Hepatic stellate cell (primary cell): Measurements from ENCODE around the gene WDR33.

Source experiments
- DNase-seq: peaks from one replicate; pipeline ENCODE4 v3.0.0; 2011; ENCODE audit warnings: low spot score

WDR33 gene

DNA sequence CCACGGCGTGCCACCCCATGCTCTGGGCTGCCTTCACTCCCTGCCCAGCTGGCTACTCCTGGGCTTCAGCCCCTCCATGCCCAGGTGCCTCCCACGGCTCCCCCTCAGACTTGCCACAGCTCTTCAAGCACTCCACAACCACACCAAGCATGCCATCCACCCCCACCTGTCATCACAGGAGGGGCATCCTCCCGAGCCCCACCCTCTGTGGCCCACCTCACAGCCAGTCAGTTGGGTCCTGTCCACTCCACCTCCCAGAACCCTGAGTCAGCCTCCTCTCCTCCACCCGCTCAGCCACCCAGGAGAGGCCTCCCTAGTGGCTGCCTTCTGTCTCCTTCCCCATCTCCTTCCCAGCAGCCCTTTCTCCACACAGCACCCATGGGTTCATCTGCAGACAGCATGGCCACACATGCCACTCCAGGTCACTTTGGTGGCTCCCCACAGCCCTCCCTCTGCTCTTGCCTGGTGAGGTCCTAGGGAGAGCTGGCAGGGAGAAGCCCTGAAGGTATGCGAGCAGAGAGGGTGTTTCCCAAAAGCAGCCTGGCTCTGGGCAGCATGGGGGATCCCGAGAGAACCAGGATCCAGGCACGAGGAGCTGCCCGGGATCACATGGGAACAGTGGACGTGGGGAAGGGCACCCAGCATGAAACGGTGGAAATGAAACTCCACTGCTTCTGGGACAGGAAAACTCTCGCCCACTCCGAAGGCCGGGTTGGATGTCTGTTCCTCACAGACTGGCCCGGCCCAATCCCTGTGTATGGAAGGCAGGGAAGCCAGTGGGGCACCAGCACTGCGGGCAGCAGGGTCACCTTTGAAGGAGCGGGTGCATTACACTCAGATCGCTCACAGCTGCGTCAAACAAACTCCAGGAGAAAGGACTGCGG lies 138.4 kb downstream of the WDR33 start:
- no peak for DNase-seq

DNA sequence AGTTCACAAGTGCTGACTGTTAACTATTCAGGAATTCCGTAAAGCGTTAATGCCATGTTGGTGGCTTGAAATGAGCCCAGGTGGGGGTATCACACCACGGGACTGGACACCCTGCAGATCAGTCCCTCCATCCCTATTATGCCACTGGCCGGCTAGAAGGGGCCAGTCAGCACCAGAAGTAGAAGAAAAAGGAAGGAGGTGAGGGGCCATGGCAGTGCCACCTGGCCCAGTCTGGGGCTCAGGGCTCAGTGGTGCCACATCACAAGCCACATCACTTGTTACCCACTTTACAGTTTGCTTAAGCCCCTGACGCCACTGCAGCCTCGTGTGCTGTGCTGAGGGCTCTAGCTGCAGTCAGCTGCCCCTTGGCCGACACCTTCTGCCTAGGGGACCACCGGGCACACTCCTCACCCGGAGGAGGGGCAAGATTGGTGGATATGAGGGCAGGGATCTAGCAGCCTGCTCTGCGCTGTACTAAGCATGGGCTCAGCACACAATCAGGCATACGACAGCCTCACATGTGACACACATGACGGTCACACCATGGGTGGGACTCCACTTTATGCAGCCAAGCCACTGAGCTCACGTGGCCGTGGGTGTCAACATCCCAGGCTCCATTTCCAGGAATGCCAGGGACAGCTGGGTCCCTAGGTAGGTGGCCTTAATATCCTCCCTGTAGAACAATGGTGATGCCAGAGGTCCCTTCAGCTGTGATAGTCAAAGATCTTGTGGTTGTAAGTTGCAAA lies 139.2 kb downstream of the WDR33 start:
- DNase-seq, result no peak

GRCh38 chr2:127670957-127671290 lies 140.0 kb downstream of the WDR33 start:
- no peak for DNase-seq

- DNase-seq, result no peak
These were observed 140.7 kb downstream of the WDR33 start for GRCh38 chr2:127670055-127670956.

- DNase-seq, result no peak
These were observed 141.9 kb downstream of the WDR33 start for GRCh38 chr2:127669056-127669455.

DNA sequence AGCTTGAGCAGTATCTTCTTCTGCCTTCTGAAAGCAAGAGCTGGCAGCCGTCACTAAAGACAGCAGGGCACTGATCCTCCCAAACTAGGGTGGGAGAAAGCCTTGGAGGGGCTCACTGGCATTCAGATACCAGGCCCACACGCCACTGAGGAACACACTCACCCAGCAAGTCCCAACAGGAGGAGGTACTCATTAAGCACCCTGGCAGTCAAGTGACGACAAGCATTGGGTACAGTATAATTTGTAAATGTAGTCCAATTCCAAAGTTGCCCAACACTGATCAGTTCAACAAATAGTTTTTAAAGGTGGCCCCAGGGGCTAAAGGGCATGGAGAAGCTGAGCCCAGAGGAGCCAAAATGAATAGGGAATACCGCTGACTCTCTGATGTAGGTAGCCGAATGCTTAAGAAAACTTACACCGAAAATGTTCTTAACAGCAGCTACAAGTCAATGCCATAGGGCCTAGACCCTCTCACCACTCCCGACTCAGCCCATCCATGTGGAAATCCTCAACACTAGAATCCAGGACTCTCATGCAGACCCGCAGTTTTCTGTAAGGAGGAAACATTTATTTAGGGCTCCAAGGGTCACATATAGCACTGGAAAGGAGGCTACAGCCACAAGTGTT lies 145.6 kb downstream of the WDR33 start:
- DNase-seq, result no peak

DNA sequence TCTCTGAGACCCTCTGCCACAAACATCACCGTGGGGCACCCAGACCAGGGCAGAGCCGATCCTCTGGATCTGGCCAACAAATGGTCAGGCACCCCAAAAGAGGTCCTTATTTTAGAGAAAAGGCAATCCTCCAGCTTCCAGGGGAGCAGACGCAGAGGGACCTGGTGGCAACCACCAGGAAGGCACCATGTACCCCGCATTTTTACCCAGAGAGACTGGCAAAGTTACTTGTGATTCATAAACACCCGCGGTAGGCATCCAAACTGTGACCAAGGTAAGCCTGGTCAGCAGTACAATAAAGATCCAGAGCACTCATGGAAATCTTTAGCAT lies 146.1 kb downstream of the WDR33 start:
- no peak for DNase-seq

- no peak for DNase-seq
These were observed 146.7 kb downstream of the WDR33 start for GRCh38 chr2:127664065-127664894.

DNA sequence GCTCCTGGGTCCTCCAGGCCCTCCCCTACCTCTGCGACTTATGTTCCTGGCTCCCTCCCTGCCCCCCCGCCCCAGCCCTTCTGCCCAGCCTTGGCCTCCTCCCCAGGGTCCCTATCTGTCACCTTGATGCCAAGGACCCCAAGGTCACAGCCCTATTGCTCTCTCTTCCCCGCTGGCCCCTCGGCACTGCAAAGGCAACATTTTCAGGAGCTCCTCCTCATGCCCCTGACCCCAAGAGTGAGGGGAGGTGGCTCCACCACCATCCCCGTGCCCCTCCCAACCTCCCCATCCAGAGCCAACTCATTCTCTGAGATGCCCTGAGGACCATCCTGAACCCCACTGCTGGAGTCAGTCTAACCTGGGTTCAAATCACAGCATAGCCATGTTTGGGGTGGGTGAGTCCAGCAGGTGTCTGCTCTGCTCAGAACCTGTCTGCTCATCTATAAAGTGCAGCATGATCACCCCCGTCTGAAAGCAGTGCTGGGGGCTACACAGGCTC lies 147.4 kb downstream of the WDR33 start:
- no peak for DNase-seq

DNA sequence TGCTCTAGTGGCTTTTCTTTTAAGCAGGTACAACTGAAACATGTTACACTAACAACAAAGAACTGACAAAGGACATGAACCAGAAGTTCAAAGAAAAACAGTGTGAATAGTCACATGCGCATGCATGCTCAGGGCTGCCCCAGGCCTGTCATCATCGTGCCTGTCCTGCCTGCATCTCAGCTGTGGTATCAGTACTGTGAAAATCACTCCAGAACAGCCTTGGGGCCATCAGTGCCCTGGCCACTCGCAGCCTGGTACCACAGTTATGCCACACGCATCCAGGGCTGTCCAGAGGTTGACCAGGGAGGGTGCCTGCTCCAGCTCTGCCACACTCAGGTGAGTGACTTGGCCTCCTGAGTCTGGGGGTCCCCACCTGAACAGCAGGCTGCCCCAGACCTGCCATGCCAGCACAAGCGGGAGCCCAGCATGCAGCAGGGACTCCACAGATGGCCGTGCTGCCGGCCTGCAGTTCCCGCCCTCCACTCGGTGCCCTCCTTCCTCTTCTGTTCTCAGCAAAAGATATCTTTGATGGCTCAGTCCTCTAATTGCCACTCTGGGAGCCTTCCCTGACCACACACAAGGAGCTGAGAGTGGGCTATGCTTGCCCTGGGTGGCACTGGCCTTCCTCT lies 147.9 kb downstream of the WDR33 start:
- DNase-seq, result peak; percentile 58

GRCh38 chr2:127661949-127662510 lies 148.9 kb downstream of the WDR33 start:
- peak; percentile 59 for DNase-seq

GRCh38 chr2:127661072-127661649 lies 149.8 kb downstream of the WDR33 start:
- DNase-seq, result peak; percentile 89

DNA sequence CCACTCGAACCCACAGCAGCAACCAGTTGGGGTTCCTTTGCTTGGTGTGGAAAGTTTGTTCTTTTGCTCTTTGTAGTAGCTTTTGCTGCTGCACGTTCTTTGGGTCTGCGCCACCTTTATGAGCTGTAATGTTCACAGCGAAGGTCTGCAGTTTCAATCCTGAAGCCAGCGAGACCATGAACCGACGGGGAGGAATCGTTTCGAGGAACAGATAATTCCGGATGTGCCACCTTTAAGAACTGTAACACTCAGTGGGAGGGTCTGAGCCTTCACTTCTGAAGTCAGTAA lies 150.7 kb downstream of the WDR33 start:
- DNase-seq, result no peak

GRCh38 chr2:127659408-127660290 lies 151.3 kb downstream of the WDR33 start:
- DNase-seq, result no peak

- DNase-seq, result no peak
These were observed 152.1 kb downstream of the WDR33 start for GRCh38 chr2:127658641-127659407.

DNA sequence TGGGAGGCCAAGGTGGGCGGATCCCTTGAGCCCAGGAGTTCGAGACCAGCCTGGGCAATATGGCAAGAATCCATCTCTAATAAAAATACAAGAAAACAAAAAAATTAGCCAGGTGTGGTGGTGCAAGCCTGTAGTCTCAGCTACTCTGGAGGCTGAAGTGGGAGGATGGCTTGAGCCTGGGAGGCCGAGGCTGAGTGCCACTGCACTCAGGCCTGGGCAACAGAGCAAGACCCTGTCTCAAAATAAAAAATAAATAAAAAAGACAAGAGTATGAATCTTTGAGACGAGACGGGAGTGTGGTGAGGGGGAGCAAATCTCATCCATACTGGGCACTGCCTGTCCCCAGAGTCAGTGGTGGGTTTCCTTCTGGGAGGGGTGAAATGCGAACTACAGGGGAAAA lies 152.8 kb downstream of the WDR33 start:
- DNase-seq, result no peak

- no peak for DNase-seq
These were observed 153.8 kb downstream of the WDR33 start for GRCh38 chr2:127657232-127657595.

DNA sequence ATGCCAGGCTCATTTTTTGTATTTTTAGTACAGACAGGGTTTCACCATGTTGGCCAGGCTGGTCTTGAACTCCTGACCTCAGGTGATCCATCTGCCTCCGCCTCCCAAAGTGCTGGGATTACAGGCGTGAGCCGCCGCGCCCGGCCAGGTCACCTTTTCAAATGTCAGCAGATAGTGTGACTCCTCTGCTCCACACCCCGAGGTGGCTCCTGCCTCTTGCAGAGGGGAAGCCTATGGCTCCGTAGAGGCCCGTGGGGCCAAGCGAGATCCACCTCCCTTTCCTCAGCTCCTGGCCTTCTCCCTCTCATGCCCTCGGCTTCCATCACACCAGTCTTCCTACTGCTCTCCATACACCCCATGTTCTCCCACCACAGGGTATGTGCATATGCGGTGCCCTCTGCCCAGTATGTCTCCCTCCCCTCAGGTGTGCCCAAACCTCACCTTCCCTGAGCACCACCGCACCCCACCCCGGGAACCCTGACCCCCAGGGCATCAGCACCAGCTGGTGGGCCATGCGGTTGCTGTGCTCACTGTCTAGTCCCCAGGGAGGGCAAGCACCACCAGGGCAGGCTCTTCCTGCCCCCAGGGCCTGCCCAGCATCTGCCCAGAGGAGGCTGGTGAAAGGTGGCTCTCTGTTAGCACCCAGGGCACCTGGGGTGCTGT lies 154.3 kb downstream of the WDR33 start:
- no peak for DNase-seq
